DND-41 (cell line): ENCODE measurements around the gene UTP18.

Experiments used
- ATAC-seq: fragments of 200-7000 bp; cut with Tn5 transposase; 3 replicates; pipeline ENCODE4 v1.9.1; 2021; ENCODE audit warnings: low read depth; ENCODE audit not compliant: insufficient read depth
- DNase-seq: peaks from one replicate; pipeline ENCODE4 v3.0.0-alpha.2; 2020
- H2AFZ ChIP-seq: 2 replicates; pipeline ENCODE4 v1.6.0; 2012; ENCODE audit warnings: low read depth, low read length
- H3K27ac ChIP-seq: 2 replicates; pipeline ENCODE4 v1.5.1; 2012; ENCODE audit warnings: low read length, inconsistent platforms
- H3K27me3 ChIP-seq: fragments of 200-600 bp; sonication (generic); 2 replicates; pipeline ENCODE4 v1.6.0; 2012; ENCODE audit warnings: low read length, mild to moderate bottlenecking, inconsistent platforms; ENCODE audit not compliant: insufficient read depth, poor library complexity
- H3K36me3 ChIP-seq: 2 replicates; pipeline ENCODE4 v1.5.1; 2012; ENCODE audit warnings: low read length, inconsistent platforms; ENCODE audit not compliant: insufficient read depth
- H3K4me1 ChIP-seq: 2 replicates; pipeline ENCODE4 v1.5.1; 2012; ENCODE audit warnings: mild to moderate bottlenecking, low read length; ENCODE audit not compliant: insufficient read depth
- H3K4me2 ChIP-seq: 2 replicates; pipeline ENCODE4 v1.6.0; 2012; ENCODE audit warnings: mild to moderate bottlenecking, moderate library complexity, low read length, inconsistent platforms; ENCODE audit not compliant: insufficient read depth
- H3K4me3 ChIP-seq, 2 experiments: fragments of 200-600 bp in 1 of 2; shearing (Covaris generic) in 1 of 2; 2 replicates each; pipeline ENCODE4 v1.5.1; 2012 to 2016; ENCODE audit warnings: inconsistent platforms in 2 of 2, low read length in 2 of 2, mild to moderate bottlenecking in 2 of 2, low read depth in 1 of 2, moderate library complexity in 1 of 2
- H3K79me2 ChIP-seq: 2 replicates; pipeline ENCODE4 v1.6.0; 2012; ENCODE audit warnings: low read length, inconsistent platforms; ENCODE audit not compliant: insufficient read depth
- H3K9ac ChIP-seq: 2 replicates; pipeline ENCODE4 v1.6.0; 2012; ENCODE audit warnings: low read depth, mild to moderate bottlenecking, inconsistent platforms, low read length, moderate library complexity
- H3K9me3 ChIP-seq: 2 replicates; pipeline ENCODE4 v1.5.1; 2012; ENCODE audit warnings: low read length, moderate library complexity, mild to moderate bottlenecking, inconsistent platforms; ENCODE audit not compliant: insufficient read depth, severe bottlenecking
- H4K20me1 ChIP-seq: 2 replicates; pipeline ENCODE4 v1.6.0; 2012; ENCODE audit warnings: low read length; ENCODE audit not compliant: insufficient read depth
- EZH2 ChIP-seq: IDR thresholded peaks from 3 replicates; pipeline ENCODE4 v1.6.1; 2012; ENCODE audit warnings: borderline replicate concordance, low read depth, mild to moderate bottlenecking, moderate library complexity, low read length, inconsistent platforms; ENCODE audit not compliant: severe bottlenecking
- TF ChIP-seq, protein P1 (sequence below): IDR thresholded peaks from 2 replicates; pipeline ENCODE4 v1.5.1; 2012; ENCODE audit warnings: borderline replicate concordance, low read length, moderate library complexity, mild to moderate bottlenecking; ENCODE audit not compliant: poor library complexity, severe bottlenecking; ENCODE audit errors: extremely low read depth

UTP18 gene

DNA sequence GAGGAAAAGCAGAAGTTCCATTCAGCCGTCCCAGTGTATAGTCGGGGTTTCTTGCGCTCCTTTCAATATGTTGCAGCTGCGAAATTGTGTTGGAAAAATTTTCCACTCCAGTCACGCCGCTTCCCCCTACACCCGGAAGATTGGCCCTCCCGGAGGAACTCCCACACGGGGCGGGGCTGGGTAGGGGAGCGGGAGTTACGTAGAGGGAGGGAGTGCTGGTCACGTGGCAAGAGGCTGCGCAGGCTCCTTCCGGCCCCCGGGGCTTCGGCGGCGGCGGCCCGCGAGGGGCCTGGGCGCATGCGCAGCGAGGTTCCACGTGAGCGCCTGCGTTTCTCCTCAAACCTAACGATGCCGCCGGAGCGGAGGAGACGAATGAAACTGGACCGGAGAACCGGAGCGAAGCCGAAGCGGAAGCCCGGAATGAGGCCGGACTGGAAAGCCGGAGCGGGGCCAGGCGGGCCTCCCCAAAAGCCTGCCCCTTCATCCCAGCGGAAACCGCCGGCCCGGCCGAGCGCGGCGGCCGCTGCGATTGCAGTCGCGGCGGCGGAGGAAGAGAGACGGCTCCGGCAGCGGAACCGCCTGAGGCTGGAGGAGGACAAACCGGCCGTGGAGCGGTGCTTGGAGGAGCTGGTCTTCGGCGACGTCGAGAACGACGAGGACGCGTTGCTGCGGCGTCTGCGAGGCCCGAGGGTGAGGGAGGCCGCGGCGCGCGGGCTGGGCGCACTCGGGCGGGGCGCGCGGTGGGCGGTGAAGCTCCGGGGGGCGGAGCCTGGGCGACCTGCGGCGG, at the start of gene UTP18:
Gene UTP18, plus strand, starts transcription at position 310 of the 787 bp plus-strand sequence. Its CDS starts 39 bp downstream, at position 349.
- Histone ChIP-seq H4K20me1 (peaks cover 51% of the 10 kb centered on the region), H3K79me2 (peaks cover 91% of the 10 kb centered on the region), H3K27ac (peak within 1 kb of the TSS; percentile 97), H3K27me3 (no peaks in the 10 kb centered on the region), H3K36me3 (peaks cover 62% of the 10 kb centered on the region), H2AFZ (peak within 1 kb of the TSS; percentile 94), H3K4me1 (peaks cover 51% of the 10 kb centered on the region), H3K4me3 (peak within 1 kb of the TSS; percentile 86 to 88), H3K9me3 (no peaks in the 10 kb centered on the region), H3K9ac (peak within 1 kb of the TSS; percentile 88), H3K4me2 (peak within 1 kb of the TSS; percentile 94)
- TF ChIP-seq EZH2, result no peak
- TF ChIP-seq, protein P1, sequence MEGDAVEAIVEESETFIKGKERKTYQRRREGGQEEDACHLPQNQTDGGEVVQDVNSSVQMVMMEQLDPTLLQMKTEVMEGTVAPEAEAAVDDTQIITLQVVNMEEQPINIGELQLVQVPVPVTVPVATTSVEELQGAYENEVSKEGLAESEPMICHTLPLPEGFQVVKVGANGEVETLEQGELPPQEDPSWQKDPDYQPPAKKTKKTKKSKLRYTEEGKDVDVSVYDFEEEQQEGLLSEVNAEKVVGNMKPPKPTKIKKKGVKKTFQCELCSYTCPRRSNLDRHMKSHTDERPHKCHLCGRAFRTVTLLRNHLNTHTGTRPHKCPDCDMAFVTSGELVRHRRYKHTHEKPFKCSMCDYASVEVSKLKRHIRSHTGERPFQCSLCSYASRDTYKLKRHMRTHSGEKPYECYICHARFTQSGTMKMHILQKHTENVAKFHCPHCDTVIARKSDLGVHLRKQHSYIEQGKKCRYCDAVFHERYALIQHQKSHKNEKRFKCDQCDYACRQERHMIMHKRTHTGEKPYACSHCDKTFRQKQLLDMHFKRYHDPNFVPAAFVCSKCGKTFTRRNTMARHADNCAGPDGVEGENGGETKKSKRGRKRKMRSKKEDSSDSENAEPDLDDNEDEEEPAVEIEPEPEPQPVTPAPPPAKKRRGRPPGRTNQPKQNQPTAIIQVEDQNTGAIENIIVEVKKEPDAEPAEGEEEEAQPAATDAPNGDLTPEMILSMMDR, result no peak
- ATAC-seq (peak; percentile 74), DNase-seq (peak; percentile 96)

DNA sequence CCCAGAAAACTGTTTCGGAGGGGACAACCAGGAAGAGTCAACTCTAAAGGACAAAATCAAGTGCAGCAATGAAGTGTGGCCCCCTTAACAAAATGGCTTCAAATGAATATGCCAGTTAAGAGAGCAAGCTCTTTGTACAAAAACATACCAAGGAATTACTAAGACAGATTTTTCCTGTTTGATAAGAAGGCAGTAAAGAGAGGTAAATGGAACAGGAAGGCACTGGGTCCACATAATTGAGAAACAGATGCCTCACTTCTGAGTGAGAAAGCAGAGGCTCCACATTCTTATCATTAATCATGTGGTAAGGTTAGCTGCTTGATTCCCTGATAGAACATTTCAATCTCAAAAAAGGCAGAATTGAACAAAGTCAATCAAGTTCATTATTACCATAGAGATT, 45.4 kb upstream of the UTP18 start:
- H3K36me3 ChIP-seq, result peaks cover 82% of the 10 kb centered on the region
- H3K4me2 ChIP-seq, result no peak overlapping the region
- H3K27ac ChIP-seq, result no peak overlapping the region
- no peaks in the 10 kb centered on the region for H3K27me3 ChIP-seq
- no peak overlapping the region for H2AFZ ChIP-seq
- H3K4me1 ChIP-seq, result no peaks in the 10 kb centered on the region
- ATAC-seq (no peak), DNase-seq (no peak)
- H3K79me2 ChIP-seq, result no peaks in the 10 kb centered on the region
- H3K9me3 ChIP-seq, result no peaks in the 10 kb centered on the region
- H4K20me1 ChIP-seq, result no peaks in the 10 kb centered on the region
- H3K4me3 ChIP-seq, result no peak overlapping the region
- no peak overlapping the region for H3K9ac ChIP-seq
- TF ChIP-seq, protein P1, result no peak
- no peak for TF ChIP-seq EZH2

DNA sequence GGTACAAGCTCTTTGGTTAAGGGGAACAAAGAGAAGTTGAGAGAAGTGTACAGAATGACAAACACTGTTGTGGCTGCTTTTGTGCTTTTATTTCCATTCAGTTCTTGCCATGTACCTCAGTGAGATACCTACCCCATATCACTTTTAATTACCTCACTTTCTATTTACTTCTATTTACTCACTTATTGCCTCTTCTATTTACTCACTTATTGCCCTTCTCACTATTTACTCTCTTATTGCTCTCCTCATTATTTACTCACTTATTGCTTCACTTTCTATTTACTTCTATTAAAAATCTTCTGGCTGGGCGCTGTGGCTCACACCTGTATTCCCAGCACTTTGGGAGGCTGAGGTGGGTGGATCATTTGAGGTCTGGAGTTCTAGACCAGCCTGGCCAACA, 42.4 kb upstream of the UTP18 start:
- H3K79me2 ChIP-seq, result no peaks in the 10 kb centered on the region; the same call in 1 of the 2 replicates
- H3K4me1 ChIP-seq, result no peaks in the 10 kb centered on the region
- H4K20me1 ChIP-seq, result no peaks in the 10 kb centered on the region
- H3K4me2 ChIP-seq, result no peak overlapping the region
- no peak for DNase-seq
- H3K27ac ChIP-seq, result no peak overlapping the region
- no peak for ATAC-seq
- no peaks in the 10 kb centered on the region for H3K9me3 ChIP-seq
- no peak overlapping the region for H2AFZ ChIP-seq
- H3K36me3 ChIP-seq, result peaks cover 91% of the 10 kb centered on the region
- TF ChIP-seq, protein P1, result no peak
- TF ChIP-seq EZH2, result no peak
- no peak overlapping the region for H3K9ac ChIP-seq
- no peaks in the 10 kb centered on the region for H3K27me3 ChIP-seq
- no peak overlapping the region for H3K4me3 ChIP-seq
